ENCODE data around the gene MPV17L.

DNA sequence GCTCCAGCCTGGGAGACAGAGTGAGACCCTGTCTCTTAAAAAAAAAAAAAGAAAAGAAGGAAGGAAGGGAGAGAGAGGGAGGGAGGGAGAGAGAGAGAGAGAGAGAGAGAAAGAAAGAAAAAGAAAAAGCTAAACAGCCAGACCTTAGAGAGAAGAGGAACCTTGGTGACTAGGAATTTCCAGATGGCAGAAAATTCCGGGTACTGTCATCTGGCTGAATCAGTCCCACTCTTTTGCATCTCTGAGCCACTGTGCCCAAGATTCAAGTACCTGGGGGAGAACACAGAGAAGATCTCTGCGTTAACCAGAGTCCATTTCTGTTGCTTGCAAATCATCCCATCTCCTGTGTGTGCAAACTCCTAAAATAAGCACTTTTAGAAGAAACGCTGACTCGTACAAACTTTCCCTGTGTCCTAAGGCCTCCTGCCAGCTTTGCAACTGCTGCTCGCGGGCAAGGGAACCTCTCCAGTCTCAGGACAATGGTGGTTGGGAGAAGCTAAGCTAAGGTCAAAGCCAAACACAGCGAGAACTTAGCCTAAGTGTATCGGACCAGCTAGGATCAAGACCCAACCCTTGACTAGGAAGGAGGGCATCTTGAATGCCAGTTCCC, 56.8 kb downstream of the MPV17L start:
- no peak for TF ChIP-seq EZH2 (IDR thresholded peaks at IDR 0.05)
- TF ChIP-seq POLR2AphosphoS5 (IDR thresholded peaks at IDR 0.05; ENCODE audit: borderline replicate concordance, low read depth, low read length), result no peak
- no peak for TF ChIP-seq FOXP2 (optimal IDR thresholded peaks at IDR 0.05; ENCODE audit: control extremely low read depth, extremely low read length, insufficient read depth)

Data from SK-N-MC (cell line).